Colonic mucosa (tissue), 4 donors: Measurements from ENCODE around the gene UCHL1. TPM values are rescaled to one million over a fixed set of nuclear protein-coding genes. Genes with fewer than 3 reads are reported as not detected.

Experiments
- DNase-seq: peaks from one replicate; pipeline ENCODE4 v3.0.0-alpha.2; 2020
- H3K27ac ChIP-seq: fragments of 200-600 bp; one replicate; pipeline ENCODE4 v1.8.0; 2021
- H3K27me3 ChIP-seq: fragments of 200-600 bp; one replicate; pipeline ENCODE4 v1.8.0; 2021
- H3K36me3 ChIP-seq: fragments of 200-600 bp; one replicate; pipeline ENCODE4 v1.8.0; 2021
- H3K4me1 ChIP-seq: fragments of 200-600 bp; one replicate; pipeline ENCODE4 v1.8.0; 2021; ENCODE audit warnings: mild to moderate bottlenecking
- H3K4me3 ChIP-seq: fragments of 200-600 bp; one replicate; pipeline ENCODE4 v1.8.0; 2021
- H3K9ac ChIP-seq, 2 donors: one replicate each; pipeline ENCODE4 v1.7.0; 2013; ENCODE audit warnings: control low read depth in 2 of 2, low read depth in 2 of 2, low read length in 2 of 2
- H3K9me3 ChIP-seq: fragments of 200-600 bp; one replicate; pipeline ENCODE4 v1.8.0; 2021
- intact Hi-C: fragments of 100-400 bp; cut with DNase I; formaldehyde crosslinking; loops from one replicate; pipeline ENCODE4 v1.14.1; 2022
- total RNA-seq, 2 donors: library from RNA; stranded (reverse); fragmentation: NEBNext Ultra II Directional in 1 of 2; extraction: Animal tissue kit (Norgen Biotek cat#: 25700) in 1 of 2; gene quantifications; one replicate each; pipeline ENCODE4 v1.2.1, GENCODE V29; 2021
- TF ChIP-seq, protein P1 (sequence below): fragments of 200-600 bp; IDR thresholded peaks from one replicate; pipeline ENCODE4 v1.8.0; 2022; ENCODE audit warnings: antibody characterized with exemption, mild to moderate bottlenecking
- donor health status: healthy.
- donor health status: DM: no; HTN: no; CAD: no.
- donor health status: DM: no; HTN: no; CAD: no.

Gene UCHL1
- total RNA-seq, 2 donors from 2014 or later = 3.4 to 13.2 TPM

DNA sequence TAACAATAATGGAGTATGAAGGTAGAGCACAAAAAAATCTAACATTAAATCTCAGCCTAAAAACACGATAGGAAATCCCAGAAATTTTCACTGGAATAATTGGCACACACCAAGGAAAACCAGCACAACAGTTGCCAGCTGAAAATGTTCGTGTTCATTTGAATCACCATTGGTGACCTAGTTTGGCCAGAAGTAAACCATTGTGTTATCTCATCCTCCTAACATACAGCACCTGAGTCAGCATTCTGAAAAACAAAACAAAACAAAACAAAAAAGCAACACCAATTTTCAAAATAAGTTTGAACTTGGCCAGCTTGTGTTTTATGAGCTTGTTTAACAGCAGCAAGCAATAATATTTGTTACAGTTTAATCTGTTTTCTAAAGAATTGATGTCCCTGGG, 41.1 kb downstream of the UCHL1 start:
- no peak for DNase-seq
- H3K36me3 ChIP-seq = no peaks in the 10 kb centered on the region
- H3K4me3 ChIP-seq = no peak overlapping the region
- H3K9ac ChIP-seq = no peak overlapping the region
- TF ChIP-seq, protein P1, sequence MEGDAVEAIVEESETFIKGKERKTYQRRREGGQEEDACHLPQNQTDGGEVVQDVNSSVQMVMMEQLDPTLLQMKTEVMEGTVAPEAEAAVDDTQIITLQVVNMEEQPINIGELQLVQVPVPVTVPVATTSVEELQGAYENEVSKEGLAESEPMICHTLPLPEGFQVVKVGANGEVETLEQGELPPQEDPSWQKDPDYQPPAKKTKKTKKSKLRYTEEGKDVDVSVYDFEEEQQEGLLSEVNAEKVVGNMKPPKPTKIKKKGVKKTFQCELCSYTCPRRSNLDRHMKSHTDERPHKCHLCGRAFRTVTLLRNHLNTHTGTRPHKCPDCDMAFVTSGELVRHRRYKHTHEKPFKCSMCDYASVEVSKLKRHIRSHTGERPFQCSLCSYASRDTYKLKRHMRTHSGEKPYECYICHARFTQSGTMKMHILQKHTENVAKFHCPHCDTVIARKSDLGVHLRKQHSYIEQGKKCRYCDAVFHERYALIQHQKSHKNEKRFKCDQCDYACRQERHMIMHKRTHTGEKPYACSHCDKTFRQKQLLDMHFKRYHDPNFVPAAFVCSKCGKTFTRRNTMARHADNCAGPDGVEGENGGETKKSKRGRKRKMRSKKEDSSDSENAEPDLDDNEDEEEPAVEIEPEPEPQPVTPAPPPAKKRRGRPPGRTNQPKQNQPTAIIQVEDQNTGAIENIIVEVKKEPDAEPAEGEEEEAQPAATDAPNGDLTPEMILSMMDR = no peak
- no peaks in the 10 kb centered on the region for H3K27me3 ChIP-seq
- intact Hi-C loops = no loop called here
- H3K4me1 ChIP-seq = no peaks in the 10 kb centered on the region
- no peaks in the 10 kb centered on the region for H3K9me3 ChIP-seq
- H3K27ac ChIP-seq = no peak overlapping the region

DNA sequence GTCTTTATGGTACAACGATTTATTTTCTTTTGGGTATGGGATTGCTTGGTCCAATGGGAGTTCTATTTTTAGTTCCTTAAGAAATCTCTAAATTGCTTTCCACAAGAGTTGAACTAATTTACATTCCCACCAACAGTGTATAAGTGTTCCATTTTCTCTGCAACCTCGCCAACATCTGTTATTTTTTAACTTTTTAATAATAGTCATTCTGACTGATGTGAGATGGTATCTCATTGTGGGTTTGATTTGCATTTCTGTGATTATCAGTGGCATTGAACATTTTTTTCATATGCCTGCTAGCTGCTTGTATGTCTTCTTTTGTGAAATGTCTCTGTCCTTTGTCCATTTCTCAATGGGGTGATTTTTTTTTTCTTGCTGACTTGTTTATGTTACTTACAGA, 42.8 kb downstream of the UCHL1 start:
- Histone ChIP-seq H3K36me3 (no peaks in the 10 kb centered on the region), H3K27ac (no peak overlapping the region), H3K4me1 (no peaks in the 10 kb centered on the region), H3K27me3 (no peaks in the 10 kb centered on the region), H3K9me3 (no peaks in the 10 kb centered on the region), H3K9ac (no peak overlapping the region), H3K4me3 (no peak overlapping the region)
- intact Hi-C loops = no loop called here
- no peak for DNase-seq
- TF ChIP-seq, protein P1 = no peak

DNA sequence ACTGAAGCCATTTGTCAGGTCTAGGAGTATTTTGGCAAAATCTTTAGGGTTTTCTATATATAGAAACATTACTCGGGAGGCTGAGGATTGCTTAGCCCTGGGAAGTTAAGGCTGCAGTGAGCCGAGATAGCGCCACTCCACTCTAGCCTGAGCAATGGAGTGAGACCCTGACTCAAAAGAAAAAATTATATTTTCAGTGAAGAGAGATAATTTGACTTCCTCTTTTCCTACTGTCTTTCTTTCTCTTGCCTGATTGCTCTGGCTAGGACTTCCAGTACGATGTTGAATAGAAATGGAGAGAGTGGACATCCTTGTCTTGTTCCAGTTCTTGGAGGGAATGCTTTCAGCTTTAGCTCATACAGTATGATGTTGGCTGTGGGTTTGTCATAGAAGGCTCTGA, 44.4 kb downstream of the UCHL1 start:
- no peak overlapping the region for H3K4me3 ChIP-seq
- H3K27me3 ChIP-seq = no peaks in the 10 kb centered on the region
- no peak overlapping the region for H3K27ac ChIP-seq
- no peak for DNase-seq
- no peaks in the 10 kb centered on the region for H3K4me1 ChIP-seq
- TF ChIP-seq, protein P1 = no peak
- no peaks in the 10 kb centered on the region for H3K9me3 ChIP-seq
- H3K9ac ChIP-seq = no peak overlapping the region
- intact Hi-C loops = no loop called here
- no peaks in the 10 kb centered on the region for H3K36me3 ChIP-seq

DNA sequence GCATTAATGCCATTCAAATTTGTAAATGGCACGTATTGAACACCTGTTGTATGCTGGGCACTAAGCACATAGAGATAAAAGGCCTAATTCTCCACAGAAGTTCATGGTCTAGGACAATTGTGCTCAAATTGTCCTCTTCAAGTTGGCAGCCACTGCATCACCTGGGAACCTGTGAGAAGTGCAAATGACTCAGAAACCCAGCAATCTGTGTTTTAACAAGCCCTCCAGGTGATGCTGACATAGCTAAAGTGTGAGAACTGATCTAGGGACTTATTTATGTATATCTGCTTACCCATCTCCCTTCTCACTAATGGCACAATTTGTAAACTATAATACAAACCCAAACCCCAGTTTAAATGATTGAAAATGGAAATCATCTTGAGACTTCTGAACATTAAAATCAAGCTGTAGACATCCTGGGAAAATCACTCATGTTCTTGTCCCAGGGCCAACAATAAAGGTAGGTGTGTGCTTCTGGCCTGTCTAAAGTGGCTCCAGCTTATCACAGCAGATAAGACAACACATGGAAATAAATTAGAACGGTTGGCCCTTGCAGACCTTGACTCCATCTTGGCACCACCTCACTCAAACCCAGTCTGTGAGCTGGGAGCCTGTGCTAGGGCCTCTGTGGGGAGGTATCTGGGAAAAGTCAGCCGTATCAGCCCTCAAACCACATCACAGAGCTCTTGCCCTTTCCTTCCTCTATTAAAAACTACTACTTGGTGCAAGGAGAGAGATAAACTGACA, 46.8 kb downstream of the UCHL1 start:
- Histone ChIP-seq H3K36me3 (no peaks in the 10 kb centered on the region), H3K27me3 (no peaks in the 10 kb centered on the region), H3K4me3 (no peak overlapping the region), H3K4me1 (no peaks in the 10 kb centered on the region), H3K9ac (no peak overlapping the region), H3K27ac (no peak overlapping the region), H3K9me3 (no peaks in the 10 kb centered on the region)
- intact Hi-C loops = no loop called here
- no peak for DNase-seq
- TF ChIP-seq, protein P1 = no peak

DNA sequence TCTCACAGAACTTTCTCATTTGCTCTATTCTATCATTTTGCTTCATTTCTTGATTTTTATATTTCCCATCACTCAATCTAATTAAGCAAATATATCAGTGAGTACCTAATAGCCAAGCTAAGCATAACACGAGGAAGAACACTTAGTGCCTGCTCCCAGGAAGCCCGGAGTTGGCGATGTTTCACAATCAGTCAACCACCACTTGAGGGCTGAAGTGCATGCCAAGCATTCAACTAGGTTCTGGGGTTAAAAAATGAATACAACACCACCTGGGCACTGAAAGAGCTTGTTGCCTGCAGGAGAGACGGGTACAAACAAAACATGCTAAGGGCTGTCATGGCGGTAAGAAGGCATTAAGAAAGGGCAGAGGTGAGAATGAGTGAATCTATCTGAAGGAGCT, 47.5 kb downstream of the UCHL1 start:
- intact Hi-C loops = no loop called here
- H3K9me3 ChIP-seq = no peaks in the 10 kb centered on the region
- H3K36me3 ChIP-seq = no peaks in the 10 kb centered on the region
- H3K9ac ChIP-seq = no peak overlapping the region
- no peak overlapping the region for H3K27ac ChIP-seq
- no peak overlapping the region for H3K4me3 ChIP-seq
- H3K27me3 ChIP-seq = no peaks in the 10 kb centered on the region
- TF ChIP-seq, protein P1 = no peak
- no peak for DNase-seq
- H3K4me1 ChIP-seq = no peaks in the 10 kb centered on the region
